Measurements from ENCODE around the gene RPL13A.

The RPL13A gene

DNA sequence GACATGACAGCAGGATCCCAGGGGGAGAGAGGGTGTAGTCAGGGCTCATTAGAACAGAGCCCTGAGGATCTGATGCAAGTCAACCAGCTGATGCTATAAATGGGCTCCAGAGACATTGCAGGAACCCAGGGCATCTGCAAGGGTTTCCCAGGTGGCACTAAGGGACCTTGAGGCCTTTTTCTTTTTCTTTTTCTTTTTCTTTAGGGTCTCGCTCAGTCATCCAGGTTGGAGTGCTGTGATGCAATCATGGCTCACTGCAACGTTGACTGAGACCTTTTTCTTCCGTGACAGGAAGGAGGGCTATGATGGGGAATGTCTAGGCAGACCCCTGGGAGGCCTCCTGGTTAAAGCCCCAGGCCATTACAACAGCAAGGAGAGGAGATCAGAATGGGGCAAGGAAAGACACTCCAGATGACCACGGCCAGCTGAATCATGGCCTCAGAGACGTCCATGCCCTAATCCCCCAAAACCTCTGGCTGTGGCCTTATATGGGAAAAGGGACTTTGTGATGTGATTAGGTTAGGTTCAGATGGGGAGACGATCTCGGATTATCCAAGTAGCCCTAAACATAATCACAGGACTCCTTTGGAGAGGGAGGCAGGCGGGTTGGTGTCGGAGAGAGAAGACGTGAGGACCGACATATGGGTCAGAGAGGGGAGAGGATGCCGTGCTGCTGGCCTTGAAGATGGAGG is 20.5 kb downstream of the RPL13A start:
- no peak for DNase-seq (ENCODE audit: low read depth)

DNA sequence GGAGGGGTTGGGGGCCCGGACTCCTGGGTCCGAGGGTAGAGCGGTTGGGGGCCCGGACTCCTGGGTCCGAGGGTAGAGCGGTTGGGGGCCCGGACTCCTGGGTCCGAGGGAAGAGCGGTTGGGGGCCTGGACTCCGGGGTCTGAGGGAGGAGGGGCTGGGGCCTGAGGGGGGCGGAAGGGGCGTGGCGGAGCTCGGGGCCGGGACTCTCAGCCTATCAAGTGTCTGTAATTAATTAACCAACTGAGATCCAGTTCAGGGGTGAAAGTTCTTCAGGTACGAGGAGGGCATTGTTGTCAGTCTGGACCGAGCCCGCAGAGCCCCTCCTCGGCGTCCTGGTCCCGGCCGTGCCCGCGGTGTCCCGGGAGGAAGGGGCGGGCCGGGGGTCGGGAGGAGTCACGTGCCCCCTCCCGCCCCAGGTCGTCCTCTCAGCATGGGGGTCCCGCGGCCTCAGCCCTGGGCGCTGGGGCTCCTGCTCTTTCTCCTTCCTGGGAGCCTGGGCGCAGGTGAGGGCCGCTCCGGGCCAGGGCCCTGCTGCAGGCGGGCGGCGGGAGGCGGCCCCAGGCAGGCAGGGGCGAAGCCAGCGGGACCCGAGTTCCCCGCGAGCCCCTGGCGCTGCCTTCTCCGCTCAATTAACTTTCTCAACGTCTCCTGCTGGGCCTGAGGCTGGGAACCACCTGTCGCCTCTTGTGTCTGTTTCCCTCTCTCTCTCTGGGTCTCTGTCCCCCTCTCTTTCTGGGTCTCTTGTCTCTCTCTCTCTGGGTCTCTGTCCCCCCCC is 25.8 kb downstream of the RPL13A start:
- DNase-seq (ENCODE audit: low read depth) = no peak

GRCh38 chr19:49513746-49514118 is 26.3 kb downstream of the RPL13A start:
- no peak for DNase-seq (ENCODE audit: low read depth)

DNA sequence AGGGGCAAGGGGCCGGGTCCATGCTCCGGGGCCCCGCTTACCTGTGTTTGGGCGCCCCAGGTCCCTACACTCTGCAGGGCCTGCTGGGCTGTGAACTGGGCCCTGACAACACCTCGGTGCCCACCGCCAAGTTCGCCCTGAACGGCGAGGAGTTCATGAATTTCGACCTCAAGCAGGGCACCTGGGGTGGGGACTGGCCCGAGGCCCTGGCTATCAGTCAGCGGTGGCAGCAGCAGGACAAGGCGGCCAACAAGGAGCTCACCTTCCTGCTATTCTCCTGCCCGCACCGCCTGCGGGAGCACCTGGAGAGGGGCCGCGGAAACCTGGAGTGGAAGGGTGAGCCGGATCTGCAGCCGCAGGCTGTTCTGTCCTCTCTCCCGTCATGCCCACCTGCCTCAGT is 26.7 kb downstream of the RPL13A start:
- no peak for DNase-seq (ENCODE audit: low read depth)

DNA sequence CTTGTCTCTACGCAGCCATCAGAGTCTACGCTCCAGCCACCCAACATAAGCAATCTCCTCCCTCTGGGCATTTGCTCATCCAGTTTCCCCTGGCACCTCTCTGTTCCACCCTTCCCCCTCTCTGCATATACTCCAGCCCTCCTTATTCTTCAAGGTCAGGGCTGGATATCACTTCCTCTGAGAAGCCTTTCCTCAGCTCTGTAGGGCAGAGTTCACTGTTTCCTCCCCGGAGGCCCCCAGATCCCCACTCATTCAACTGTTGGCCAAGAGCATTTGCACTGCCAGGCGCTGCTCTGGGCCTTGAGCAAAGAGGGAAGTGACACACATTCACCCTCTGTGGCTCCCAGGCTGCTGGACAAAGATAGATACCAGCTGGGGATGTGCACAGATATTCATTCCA is 28.4 kb downstream of the RPL13A start:
- no peak for DNase-seq (ENCODE audit: low read depth)

DNA sequence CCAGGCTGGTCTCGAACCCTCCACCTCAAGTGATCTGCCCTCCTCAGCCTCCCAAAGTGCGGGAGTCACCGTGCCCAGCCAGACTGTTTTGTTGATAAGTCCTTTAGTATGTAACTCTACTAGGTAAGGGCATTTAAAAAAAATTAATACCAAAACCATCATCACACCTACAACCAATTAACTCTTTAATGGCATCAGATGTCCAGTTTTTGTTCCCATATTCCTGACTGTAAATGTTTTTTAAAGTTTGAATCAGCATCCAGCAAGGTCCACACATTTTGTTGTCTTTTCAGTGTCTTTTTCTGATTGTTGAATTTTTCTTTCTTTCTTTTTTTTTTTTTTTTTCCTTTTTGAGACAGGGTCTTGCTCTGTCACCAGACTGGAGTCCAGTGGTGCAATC is 30.6 kb downstream of the RPL13A start:
- DNase-seq (ENCODE audit: low read depth) = no peak

- DNase-seq (ENCODE audit: low read depth) = no peak
Observed at GRCh38 chr19:49520705-49521319, 33.4 kb downstream of the RPL13A start.

- DNase-seq (ENCODE audit: low read depth) = no peak
Observed at GRCh38 chr19:49524812-49525455, 37.5 kb downstream of the RPL13A start.

DNA sequence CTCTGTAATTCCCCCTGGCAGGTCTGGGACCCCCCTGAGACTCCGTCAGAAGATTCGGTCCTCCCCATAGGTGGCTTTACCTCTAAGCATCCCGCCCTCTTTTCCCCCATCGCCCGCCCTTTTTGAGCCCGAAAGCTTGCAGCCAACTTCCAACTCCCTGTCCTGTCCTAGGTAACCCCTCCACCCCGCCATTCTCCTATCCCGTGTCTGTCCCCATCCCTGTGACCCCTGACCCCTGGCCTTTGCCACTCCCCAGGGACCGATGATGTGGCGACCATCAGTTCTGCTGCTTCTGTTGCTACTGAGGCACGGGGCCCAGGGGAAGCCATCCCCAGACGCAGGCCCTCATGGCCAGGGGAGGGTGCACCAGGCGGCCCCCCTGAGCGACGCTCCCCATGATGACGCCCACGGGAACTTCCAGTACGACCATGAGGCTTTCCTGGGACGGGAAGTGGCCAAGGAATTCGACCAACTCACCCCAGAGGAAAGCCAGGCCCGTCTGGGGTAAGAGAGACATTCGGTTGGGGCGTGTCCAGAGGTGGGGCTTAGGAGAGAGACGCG is 40.9 kb downstream of the RPL13A start:
- DNase-seq (ENCODE audit: low read depth) = no peak

- DNase-seq (ENCODE audit: low read depth) = no peak
Observed at GRCh38 chr19:49530708-49531107, 43.3 kb downstream of the RPL13A start.

DNA sequence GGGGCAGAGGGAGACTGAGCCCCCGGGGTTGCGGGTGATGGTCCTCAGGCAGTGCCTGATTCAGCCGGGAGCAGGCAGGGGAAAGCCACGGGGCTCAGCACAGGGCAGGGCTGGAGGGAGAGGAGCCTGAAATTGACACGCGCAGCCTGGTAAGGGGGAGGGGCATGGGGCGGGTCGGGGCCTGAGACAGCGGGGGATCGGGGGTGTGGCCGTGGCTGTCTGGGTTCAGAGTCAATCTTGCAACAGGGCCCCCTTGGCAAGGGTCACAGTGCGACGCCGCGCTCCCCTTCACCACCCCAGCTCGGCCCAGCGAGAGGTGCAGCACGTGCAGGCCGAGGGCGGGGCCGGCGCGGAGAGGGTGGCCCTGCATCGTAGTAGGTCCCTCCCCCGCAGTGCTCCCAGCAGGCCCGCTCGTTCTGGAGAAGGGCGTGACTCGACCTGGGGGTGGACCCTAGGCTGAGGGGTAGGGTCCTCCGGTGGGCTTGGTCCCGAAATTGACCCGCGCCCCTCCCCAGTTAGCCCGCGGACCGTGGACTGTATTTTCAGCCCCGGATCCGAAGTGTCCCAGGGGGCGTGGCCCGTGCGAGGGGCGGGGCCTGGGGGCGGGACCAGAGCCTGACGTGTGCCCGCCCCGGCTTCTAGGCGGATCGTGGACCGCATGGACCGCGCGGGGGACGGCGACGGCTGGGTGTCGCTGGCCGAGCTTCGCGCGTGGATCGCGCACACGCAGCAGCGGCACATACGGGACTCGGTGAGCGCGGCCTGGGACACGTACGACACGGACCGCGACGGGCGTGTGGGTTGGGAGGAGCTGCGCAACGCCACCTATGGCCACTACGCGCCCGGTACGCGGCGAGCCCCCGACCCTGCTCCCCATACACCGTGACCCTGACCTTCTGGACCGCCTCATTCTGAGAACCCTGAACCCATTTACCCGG is 46.4 kb downstream of the RPL13A start:
- no peak for DNase-seq (ENCODE audit: low read depth)

GRCh38 chr19:49534632-49535385 is 47.4 kb downstream of the RPL13A start:
- DNase-seq (ENCODE audit: low read depth) = no peak

DNA sequence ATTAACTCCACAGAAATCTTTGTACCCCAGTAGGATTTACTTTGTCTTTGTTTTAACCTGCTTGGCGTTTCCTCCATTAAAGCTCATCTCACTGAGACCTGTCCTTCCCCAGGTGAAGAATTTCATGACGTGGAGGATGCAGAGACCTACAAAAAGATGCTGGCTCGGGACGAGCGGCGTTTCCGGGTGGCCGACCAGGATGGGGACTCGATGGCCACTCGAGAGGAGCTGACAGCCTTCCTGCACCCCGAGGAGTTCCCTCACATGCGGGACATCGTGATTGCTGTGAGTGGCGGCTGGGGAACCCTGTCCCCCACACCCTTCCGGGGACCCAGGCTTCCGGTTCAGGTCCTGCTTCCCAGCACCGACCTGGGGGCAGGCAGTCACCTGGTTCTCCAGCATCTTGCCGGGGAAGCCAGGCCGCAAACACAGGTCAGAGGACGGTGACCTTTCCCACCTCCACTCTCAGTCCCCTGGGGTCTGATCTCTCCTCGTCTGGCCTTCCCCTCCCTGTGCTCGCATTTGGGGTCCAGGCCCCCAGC is 49.6 kb downstream of the RPL13A start:
- no peak for DNase-seq (ENCODE audit: low read depth)

DNA sequence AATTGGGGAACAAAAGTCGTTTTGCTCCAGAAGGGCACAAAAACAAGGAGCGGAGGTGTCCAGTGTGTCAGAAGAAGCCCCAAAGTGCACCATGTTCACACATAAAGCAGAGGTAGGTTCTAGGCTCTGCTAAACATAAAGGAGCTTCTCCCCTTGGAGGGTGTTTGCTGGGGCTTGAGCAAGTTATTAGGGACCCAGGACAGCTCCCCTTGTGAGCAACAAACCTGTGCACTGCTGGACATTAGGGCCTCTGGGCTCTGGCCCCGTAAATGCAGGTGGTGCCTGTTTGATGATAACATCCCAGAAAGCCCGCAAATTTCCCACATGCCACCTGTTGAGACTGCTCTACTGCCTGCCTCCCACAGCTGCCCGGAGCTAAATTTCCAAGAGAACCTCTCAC is 51.2 kb downstream of the RPL13A start:
- DNase-seq (ENCODE audit: low read depth) = no peak

DNA sequence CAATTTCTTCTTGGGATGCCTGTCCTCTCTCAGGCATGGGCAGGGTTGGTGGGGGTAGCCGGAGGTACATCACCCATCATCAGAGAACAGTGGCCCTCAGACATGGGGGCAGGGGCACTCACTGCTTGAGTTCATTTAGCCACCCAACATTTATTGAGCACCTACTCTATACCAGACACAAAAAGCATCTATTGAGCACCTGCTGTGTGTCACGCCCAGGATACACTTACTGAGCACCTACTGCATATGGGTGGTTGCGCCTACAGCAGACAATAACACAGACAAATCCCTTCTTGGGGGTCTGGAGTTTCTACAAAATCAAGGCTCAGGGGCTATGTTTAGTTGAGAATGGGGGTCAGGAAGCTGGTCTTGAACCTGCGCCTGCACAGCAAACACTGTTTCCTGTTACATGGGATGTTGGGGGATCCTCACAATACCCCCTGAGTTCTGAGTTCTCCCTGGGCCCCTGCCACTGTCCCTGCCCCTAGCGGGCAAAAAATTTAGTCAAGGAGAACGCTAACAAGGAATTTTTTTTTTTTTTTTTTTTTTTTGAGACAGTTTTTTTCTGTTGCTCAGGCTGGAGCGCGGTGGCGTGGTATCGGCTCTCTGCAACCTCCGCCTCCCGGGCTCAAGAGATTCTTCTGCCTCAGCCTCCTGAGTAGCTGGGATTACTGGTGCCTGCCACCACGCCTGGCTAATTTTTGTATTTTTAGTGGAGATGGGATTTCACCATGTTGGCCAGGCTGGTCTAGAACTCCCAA is 52.0 kb downstream of the RPL13A start:
- DNase-seq (ENCODE audit: low read depth) = no peak

Data from CMK (cell line).